NCI-H1694 treated with DMSO at 0.1 percent for 48 hours (cell line): ENCODE measurements around the gene FANCC.

Experiments used
- DNase-seq: peaks from one replicate; lab custom pipeline; 2025; lab: John Stamatoyannopoulos, UW

The FANCC gene

DNA sequence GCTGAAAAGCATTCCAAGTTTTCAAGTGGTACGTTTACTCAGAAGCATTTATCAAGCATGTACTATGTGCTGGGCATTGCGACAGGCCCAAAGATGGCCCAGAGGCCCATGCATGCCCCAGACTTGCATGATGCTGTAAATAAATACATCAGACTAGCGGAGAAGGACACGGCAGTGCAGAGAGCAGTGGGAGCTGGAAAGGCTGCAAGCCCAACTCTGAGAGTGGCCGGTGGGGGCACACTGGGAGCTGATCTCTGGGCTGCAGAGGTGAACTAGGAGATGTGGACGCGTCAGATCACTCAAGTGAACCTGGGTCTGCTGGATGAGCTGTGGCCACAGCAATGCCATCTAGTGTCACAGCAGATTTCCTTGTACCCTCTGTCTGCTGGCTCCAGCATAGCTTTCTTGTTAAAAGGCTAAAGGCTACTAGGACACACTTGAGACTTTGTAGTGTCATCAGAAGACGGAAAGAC, 246.9 kb downstream of the FANCC start:
- no peak for DNase-seq

DNA sequence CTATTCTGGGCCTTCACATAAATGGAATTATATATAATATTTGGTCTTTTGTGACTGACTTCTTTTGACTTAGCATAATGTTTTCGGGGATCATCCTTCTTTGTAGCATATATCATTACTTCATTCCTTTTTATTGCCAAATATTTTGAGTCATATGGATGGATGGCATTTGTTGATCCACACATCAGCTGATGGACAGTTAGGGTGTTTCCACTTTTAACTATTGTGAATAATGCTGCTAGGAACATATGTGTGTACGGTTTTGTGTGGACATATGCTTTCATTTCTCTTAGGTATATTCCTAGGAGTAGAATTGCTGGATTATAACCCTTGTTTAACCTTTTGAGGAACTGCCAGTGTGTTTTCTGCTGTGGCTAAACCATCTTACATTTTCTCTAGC, 249.6 kb downstream of the FANCC start:
- no peak for DNase-seq

DNA sequence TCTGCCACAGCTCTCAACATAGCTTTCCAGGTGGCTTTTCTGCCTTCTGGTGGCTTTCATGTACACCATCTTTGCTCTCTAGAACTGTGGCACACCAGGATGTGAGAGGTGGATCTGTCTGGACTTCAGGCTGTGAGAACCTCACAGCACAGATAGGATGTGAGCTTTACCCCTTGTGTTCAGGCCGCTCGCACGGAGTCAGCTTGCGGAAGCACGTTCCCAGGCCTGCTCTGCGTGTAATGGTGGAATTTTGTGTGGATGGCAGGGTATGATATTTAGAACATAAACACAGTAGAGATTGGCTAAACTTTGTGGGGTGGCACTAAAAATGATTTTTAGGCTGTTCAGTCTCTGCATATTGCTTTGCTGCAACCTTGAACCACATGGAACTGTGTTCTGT, 250.5 kb downstream of the FANCC start:
- DNase-seq: no peak

DNA sequence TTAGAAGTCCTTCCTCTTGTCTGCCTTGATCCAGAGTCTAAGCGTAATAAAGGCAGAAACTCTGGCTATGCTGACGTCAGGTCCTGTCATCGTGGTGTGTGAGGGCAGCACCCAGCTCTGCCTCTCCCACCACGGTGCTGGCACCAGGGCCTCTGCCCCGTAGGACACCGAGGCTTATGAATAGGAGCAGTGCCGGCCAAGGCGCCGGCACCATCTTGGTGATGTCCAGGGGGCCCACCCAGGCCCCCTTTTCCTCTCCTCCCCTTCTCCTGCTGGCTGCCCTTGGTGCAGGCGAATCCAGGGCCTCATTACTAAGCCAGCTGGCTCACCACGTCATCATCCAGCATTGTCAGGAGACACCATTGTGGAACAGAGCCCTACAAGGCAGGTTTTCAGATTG, 252.3 kb downstream of the FANCC start:
- DNase-seq: no peak

DNA sequence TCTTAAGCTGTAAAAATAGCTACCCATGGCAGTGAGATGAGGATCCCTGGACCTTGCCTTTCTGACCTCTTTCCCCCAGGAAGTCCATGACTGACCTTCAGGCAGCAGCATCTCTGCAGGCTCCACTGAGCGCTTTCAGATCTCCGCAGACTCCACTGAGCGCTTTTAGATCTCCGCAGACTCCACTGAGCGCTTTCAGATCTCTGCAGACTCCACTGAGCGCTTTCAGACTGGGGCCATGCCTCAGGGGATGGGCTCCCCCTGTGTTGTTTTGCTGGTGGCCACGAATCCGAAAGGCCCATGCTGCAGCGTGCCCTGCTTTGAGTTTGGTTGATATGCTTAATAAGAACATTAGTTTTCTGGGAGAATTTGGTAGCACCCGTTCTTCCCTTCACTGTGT, 254.2 kb downstream of the FANCC start:
- no peak for DNase-seq

DNA sequence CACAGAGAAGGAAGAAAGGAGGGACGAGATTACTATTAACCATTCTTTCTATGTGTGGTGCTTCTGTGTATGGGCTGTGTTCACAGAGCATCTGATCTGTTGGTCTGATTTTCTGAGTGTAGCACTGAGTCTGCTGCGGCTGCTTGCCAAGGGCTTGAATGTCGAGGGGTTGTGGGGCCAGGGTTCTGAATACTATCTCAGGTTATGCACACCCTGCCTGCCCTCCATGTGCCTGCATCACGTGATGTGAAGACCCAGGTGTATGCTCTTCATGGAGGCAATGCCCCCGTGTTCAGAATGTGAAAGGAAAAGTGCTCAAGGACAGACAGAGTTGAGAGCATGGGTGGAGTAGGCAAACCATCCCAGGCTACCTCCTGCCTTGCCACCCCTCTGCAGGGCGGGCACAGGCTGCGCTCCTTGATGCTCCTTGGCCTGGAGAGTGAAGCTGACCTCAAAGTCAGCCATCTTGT, 254.9 kb downstream of the FANCC start:
- DNase-seq: no peak

DNA sequence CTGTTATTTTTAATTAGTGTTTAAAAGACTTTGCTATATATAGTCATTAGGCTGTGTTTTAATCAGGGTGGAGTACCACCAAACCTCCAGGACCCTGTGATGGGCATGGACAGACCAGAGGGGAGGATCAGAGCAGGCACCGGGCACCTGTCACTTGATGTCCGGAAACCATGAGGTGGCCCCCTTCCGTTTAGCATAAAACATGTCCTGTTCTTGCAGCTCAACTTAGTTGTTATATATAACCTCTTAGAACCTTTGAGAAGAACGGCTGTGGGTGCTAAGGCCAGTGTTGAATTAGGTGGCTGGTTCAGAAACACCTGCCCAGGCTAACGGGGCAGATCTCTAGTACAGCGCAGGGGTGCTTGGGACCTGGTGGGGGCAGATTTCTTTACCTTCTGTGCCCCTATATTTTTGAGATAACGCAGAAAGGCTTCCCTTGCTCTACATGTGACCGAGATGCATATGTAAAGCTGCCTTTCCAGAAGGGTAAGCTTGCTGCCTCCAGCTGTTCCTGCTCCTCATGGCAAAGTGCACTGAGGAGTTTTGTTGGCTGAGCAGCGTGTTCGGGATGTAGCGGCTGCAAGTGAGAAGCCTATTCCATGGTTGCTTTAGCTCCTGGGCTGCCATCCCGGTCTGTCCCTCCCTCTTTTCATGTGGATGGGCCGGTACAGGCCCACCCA, 255.5 kb downstream of the FANCC start:
- no peak for DNase-seq

DNA sequence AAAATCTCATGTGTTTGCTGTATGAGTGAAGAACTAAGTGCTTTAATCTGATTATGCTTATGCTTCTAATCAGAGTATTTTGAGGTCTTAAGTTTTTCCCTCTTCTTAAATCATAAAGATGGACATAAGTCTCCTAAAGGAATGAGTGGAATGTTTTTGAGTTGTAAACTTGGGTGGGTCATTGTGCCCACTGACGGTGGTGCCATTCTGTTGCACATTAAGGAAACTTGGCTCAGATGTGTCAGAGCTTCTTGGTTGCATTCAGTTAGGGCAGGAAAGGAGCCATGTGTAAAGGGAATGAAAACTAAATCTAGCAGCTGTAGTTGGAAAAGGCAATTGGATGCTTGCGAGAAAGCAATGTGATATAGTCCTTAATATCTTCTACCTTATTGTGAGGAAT, 256.6 kb downstream of the FANCC start:
- DNase-seq: no peak

DNA sequence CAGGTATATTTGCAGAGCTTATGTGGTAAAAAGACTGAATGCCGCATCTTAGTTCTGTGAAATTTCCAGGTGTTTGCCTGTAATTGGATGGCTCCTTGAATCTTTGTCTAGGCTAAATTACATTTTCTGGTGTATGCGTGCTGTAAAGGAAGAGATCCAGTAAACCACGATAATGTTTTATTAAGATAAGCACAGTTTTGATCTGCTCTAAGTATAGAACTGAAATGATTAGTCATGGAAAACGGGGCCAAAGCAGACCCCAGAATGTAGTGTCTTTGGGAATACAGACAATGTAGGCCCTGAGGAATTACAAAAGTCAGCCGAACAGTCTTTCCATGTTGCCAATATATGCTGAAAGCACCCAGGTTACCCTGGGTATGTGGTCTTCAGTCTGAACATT, 257.3 kb downstream of the FANCC start:
- DNase-seq: no peak

DNA sequence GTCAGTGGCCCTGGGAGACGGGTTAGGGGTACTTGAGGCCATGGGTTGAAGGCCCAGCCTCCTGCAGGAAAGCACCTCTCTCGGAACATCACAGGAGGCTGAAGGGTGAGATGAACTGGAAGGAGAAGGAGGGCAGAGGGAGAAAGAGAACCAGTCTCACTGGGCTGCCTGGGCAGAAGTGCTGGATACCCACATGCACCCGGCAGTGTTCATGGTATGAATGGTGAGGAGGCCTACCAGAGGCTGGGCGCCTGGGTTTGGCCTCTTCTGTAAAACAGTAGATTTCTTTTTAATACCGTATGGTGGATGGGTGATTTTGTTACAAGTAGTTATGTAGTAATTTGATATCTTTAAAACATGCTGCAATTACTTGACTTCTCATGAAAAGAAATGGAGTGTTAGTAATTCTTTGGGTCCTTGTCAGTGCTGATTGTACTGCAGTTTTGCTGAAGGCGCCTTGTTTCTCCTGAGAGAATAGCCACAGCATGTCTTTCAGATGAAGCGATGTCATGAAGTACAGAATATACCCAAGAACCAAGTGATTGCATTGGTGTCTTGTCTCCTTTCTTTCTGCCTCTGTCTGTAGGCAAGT, 258.6 kb downstream of the FANCC start:
- no peak for DNase-seq

DNA sequence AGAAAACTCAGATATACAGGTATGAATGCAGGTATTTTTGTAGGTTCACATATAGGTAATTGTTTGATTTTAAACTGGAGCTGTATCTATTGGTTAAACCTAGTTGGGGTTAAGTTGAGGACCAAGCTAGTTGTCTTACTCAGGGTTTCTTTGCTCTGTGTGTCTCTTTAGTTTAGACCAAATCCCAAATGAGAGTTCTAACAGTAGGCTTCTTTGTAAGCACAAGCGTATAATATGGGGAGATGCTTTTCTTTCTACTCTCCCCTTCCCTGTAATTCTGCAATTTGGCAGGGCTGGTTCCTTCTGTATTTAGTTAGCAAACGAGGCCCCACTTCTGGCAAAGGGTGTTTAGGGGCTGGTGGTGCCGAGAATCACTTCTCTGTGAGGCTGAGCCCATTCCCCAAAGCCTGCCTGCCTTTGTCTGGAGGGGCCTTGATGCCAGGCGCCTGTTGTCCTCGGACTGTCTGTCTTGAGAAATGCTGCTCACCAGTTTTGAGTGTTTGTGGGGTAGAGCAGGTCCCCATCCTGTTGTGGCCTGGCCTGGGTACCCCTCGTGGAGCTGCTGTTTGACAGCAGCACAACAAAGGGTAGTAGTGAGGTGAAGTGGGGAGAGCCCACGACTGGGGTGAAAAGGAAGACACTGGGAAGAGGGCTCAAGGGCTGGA, 259.3 kb downstream of the FANCC start:
- DNase-seq: no peak

DNA sequence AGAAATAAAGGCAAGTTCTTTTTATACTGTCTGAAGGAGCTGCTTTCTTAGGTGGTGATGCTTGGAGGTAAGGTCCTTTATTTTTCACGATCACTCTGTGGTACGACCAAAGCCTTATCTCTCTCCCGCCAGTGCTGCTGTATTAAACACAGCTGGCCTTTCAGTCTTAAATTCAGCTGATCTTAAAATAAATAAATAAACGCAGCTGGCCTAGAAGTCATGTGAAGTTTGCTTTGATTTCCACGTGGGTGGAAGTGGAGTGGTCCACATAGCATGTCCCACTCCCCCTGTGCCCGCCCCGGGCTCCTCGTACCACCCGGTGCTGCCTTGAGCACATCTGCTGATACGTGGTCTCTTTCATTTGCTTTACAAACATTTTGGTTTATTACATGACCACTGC, 260.4 kb downstream of the FANCC start:
- no peak for DNase-seq

DNA sequence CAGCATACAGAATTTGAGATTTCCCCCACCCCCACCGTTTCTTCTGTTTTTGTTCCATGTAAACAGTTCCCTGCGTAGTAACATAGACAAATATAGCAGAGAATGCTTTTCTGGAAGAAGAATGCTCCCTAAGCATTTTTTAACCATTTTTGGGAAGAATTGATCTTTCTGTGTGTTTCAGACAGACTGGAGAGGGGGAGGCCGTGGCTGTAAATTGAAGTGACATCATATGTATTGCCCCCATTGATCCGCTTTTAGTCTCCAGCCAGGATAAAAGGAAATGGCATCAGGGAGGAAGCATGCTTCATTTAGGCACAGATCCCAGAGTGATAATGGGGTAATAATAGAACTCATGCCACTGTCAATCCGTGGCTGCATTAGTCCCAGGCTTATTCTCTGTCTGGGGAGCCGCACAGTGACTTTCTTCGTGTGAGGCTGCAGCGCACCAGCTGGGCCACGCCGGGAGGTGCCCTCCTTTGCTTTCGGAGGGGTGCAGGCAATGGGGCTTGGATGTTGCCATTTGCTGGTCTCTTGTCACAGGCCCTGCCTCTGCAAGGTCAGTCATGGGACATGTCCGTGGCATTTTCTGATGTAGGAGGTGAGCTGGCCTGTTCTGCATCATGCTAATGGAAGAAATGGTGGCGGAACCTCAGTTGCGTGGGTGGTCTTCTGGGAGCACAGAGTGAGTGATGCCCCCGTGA, 261.5 kb downstream of the FANCC start:
- no peak for DNase-seq

DNA sequence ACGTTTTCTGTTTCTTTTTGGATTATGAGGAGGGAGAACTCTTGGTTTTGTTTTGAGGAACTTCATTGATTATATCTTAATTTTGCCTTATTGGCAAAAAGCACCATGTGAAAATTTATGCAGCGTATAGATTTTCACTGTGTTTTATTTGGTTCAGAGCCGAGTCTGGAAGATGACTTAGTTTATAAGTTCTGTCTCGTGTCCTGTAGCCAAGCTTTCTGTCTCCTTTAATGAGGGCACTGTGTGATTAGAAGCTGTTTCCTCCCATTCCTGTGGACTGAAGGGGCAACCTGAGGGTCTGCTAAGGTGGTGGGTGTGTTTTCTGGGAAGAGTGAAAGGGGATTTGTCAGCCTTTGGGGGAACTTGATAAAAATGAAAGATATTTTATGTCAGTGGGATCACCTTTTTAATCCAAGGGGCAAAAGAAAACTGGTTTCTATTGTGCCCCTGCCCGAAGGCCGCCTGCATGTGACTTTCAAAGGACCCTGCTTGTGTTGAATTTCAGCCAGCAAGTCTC, 262.1 kb downstream of the FANCC start:
- DNase-seq: no peak

DNA sequence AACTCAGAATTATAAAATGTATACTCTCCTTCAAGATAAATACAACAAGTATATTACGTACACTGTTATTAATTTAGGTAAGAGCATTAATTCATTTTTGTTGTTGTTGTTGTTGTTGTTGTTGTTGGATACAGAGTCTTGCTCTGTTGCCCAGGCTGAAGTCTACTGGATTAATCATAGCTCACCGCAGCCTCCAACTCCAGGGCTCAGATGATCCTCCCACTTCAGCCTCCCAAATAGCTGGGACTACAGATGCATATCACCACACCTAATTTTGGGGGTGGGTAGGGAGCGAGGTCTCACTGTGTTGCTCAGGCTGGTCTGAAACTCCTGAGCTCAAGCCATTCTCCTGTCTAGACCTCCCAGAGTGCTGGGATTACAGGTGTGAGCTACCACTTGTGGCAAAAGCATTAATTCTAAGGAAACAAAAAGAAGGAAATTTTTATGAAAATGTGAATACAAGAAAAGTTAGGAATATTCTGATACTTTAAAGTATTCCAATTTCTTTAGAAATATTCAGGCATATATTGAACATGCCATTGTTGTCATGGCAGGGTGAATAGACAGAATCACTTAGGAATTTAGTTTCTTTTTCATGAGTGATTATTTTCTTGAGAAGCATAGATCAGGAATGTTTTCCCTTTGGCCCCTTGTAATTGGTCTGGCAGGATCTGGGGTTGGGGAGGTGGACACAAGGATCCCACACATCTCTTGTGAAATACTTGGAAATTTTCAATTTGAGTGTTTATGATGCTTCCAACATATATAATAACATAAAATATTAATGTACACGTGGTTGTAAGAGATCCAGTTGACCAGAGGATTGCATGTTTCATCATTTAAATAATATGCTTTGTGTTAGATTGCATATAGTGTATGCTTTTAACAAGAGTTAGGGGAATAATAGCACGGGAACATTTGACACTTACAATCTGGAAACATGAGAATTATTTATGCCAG, 263.6 kb downstream of the FANCC start:
- DNase-seq: no peak

DNA sequence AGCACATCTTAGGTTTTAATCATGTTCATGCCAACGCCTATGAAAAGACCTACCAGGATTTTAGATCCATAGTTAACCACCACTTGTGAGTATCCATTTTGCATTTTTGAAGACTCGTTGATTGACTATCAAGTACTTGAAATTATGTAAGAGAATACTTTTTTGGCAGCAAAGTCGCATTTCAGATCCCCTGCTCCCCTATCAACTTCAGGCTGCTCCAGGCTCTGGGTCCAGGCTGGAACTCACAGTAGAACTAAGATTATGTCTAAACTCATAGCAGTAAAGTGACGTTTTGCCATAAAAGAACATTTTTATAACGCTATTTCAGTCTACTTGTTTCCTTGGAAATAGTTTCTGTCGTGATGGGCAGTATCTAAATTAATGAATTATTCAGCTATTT, 267.7 kb downstream of the FANCC start:
- DNase-seq: no peak
